Effector CD8-positive, alpha-beta T cell (primary cell): ENCODE results near the gene PLPP1.

Experiments
- DNase-seq: peaks from one replicate; lab custom pipeline; 2025; lab: John Stamatoyannopoulos, UW

The PLPP1 gene

GRCh38 chr5:55407059-55407684 is 127.6 kb downstream of the PLPP1 start:
- DNase-seq = no peak

GRCh38 chr5:55406292-55406691 is 128.5 kb downstream of the PLPP1 start:
- DNase-seq = no peak

- DNase-seq = no peak
Measured at GRCh38 chr5:55402199-55402598, 132.6 kb downstream of the PLPP1 start.

- DNase-seq = no peak
Measured at GRCh38 chr5:55393501-55394175, 141.1 kb downstream of the PLPP1 start.

GRCh38 chr5:55392669-55393068 is 142.1 kb downstream of the PLPP1 start:
- no peak for DNase-seq

- no peak for DNase-seq
Measured at GRCh38 chr5:55391707-55392106, 143.1 kb downstream of the PLPP1 start.

- no peak for DNase-seq
Measured at GRCh38 chr5:55387865-55388264, 146.9 kb downstream of the PLPP1 start.

GRCh38 chr5:55386356-55386755 is 148.4 kb downstream of the PLPP1 start:
- no peak for DNase-seq

- no peak for DNase-seq
Measured at GRCh38 chr5:55385846-55386245, 148.9 kb downstream of the PLPP1 start.

GRCh38 chr5:55385227-55385626 is 149.5 kb downstream of the PLPP1 start:
- DNase-seq = no peak

GRCh38 chr5:55384072-55384471 is 150.7 kb downstream of the PLPP1 start:
- DNase-seq = no peak

- DNase-seq = no peak
Measured at GRCh38 chr5:55383254-55383653, 151.5 kb downstream of the PLPP1 start.

- no peak for DNase-seq
Measured at GRCh38 chr5:55377810-55378209, 157.0 kb downstream of the PLPP1 start.
